ENCODE data around the gene EFS.

- TF ChIP-seq POLR2AphosphoS5 (IDR thresholded peaks at IDR 0.05; ENCODE audit: low read depth, low read length), result peak; percentile 7; the same call in 1 of the 2 replicates
- TF ChIP-seq CTCF (IDR thresholded peaks at IDR 0.05), result no peak
- no peak for TF ChIP-seq SIN3A (IDR thresholded peaks at IDR 0.05; ENCODE audit: borderline replicate concordance, insufficient read depth, low read depth, low read length)
These were observed 38.3 kb downstream of the EFS start for GRCh38 chr14:23326491-23327332.

Measured in Panc1 (cell line).